ENCODE data around the gene FBF1. TPM values are rescaled to one million over a fixed set of nuclear protein-coding genes. Genes with fewer than 3 reads are reported as not detected.
A peak's percentile ranks its signal among the peaks of the same experiment; 100 is the strongest.

Gene FBF1
- total and polyA plus RNA-seq, 9 of the 15 experiments (the other 6 are each of a cell fraction or from before 2014, with no cell fraction given): 0.46 to 14.9 (median 7.5) TPM

- TF ChIP-seq MEF2A (IDR thresholded peaks at IDR 0.05; ENCODE audit: control insufficient read depth, low read depth, low read length) (no peak), MNT (conservative IDR thresholded peaks at IDR 0.05) (peak; percentile 85 to 93), SETDB1 (IDR thresholded peaks at IDR 0.05; ENCODE audit: low read length) (no peak), ARID1B (IDR thresholded peaks at IDR 0.05) (no peak), FOXM1 (IDR thresholded peaks at IDR 0.05; ENCODE audit: low read depth) (no peak), FOXM1 (CRISPR knock-in tag; IDR thresholded peaks at IDR 0.05; ENCODE audit: low read depth) (no peak; the same call in 1 of the 2 replicates), CGGBP1 (CRISPR knock-in tag; IDR thresholded peaks at IDR 0.05) (no peak), TEAD2 (tag; IDR thresholded peaks at IDR 0.05) (no peak), ZNF23 (CRISPR knock-in tag; IDR thresholded peaks at IDR 0.05) (no peak), BRD9 (IDR thresholded peaks at IDR 0.05; ENCODE audit: low read depth, partially characterized antibody) (no peak), UBTF (IDR thresholded peaks at IDR 0.05; ENCODE audit: borderline replicate concordance in 1 of 2, low read depth in 2 of 2, low read length in 2 of 2) (0 out of 4 replicates have a peak, but pooled peaks of 1 of the 2 experiments have one; percentile 60), NFXL1 (CRISPR knock-in tag; IDR thresholded peaks at IDR 0.05) (no peak), ZNF764 (CRISPR knock-in tag; IDR thresholded peaks at IDR 0.05; ENCODE audit: low read depth) (no peak), ZNF561 (CRISPR knock-in tag; conservative IDR thresholded peaks at IDR 0.05) (no peak), LCOR (CRISPR knock-in tag; IDR thresholded peaks at IDR 0.05) (peak; percentile 50)
These were observed at the start of gene FBF1 (continued) for GRCh38 chr17:75940727-75941441.
